Endothelial cell of umbilical vein (primary cell): Measurements from ENCODE around the gene FAM180A. TPM values are rescaled to one million over a fixed set of nuclear protein-coding genes. Genes with fewer than 3 reads are reported as not detected.

ENCODE experiments used
- BruUV-seq: library from RNA; stranded (reverse); fragments of 400-500 nt; replicated peaks from 2 replicates; lab custom pipeline; 2021; lab: Mats Ljungman, UMichigan
- CTCF ChIA-PET: fragments of 300-600, 350-600 bp; sonication (Branson Sonifier 250); formaldehyde crosslinking; loops from one replicate; lab custom pipeline; 2021; ENCODE audit warnings: antibody characterized with exemption, inconsistent platforms; lab: Charles Lee
- POLR2A ChIA-PET: fragments of 300-600, 350-600 bp; sonication (Branson Sonifier 250); formaldehyde crosslinking; loops from one replicate; lab custom pipeline; 2021; ENCODE audit warnings: antibody characterized with exemption, inconsistent platforms; lab: Charles Lee
- DNase-seq: peaks from one replicate; pipeline ENCODE4 v3.0.0-alpha.2; 2011; ENCODE audit warnings: low read depth, low spot score
- FAIRE-seq: peaks from 2 replicates; lab custom pipeline; 2011; peaks lifted over from hg19 to GRCh38; lab: Jason Lieb, UNC
- H2AFZ ChIP-seq: 2 replicates; pipeline ENCODE4 v1.6.0; 2012; ENCODE audit warnings: low read depth, low read length, control low read depth, inconsistent platforms
- H3K27ac ChIP-seq: 2 replicates; pipeline ENCODE4 v1.5.1; 2011; ENCODE audit warnings: low read depth, mild to moderate bottlenecking, control low read depth, low read length, moderate library complexity; ENCODE audit not compliant: insufficient read depth
- H3K27me3 ChIP-seq, 2 experiments: 2 replicates each; pipeline versions ENCODE4 v1.6.0 to v1.6.1; 2011; ENCODE audit warnings: low read length in 2 of 2, mixed read lengths in 1 of 2; ENCODE audit not compliant: control insufficient read depth in 2 of 2, insufficient read depth in 2 of 2
- H3K36me3 ChIP-seq, 2 experiments: 2 replicates in 1 of 2; 3 replicates in 1 of 2; pipeline ENCODE4 v1.5.1; 2011; ENCODE audit warnings: low read length in 2 of 2, mild to moderate bottlenecking in 1 of 2, moderate library complexity in 1 of 2; ENCODE audit not compliant: control insufficient read depth in 2 of 2, insufficient read depth in 2 of 2; ENCODE audit errors: extremely low read depth in 1 of 2
- H3K4me1 ChIP-seq: 3 replicates; pipeline ENCODE4 v1.5.1; 2011; ENCODE audit warnings: mild to moderate bottlenecking, low read length; ENCODE audit not compliant: control insufficient read depth, insufficient read depth; ENCODE audit errors: extremely low read depth
- H3K4me2 ChIP-seq: 2 replicates; pipeline ENCODE4 v1.6.1; 2011; ENCODE audit warnings: low read length, control low read depth, mixed read lengths; ENCODE audit not compliant: insufficient read depth
- H3K4me3 ChIP-seq, 3 experiments: fragments of 200-600 bp in 1 of 3; sonication (generic), shearing (Covaris generic) in 1 of 3; replicated peaks in 1 of 3; 2 replicates each; pipeline ENCODE4 v1.5.1; 2011 to 2016; ENCODE audit warnings: control low read depth in 3 of 3, low read length in 3 of 3, mild to moderate bottlenecking in 2 of 3, inconsistent platforms in 1 of 3, low read depth in 1 of 3, moderate library complexity in 1 of 3; ENCODE audit not compliant: insufficient read depth in 1 of 3
- H3K79me2 ChIP-seq: 2 replicates; pipeline ENCODE4 v1.6.0; 2012; ENCODE audit warnings: low read length, inconsistent platforms; ENCODE audit not compliant: control insufficient read depth, insufficient read depth
- H3K9ac ChIP-seq: replicated peaks from 2 replicates; pipeline ENCODE3; 2011; ENCODE audit warnings: low read length, control low read depth; ENCODE audit not compliant: insufficient read depth; ENCODE audit errors: extremely low read depth
- H3K9me1 ChIP-seq: replicated peaks from 3 replicates; pipeline ENCODE4 v1.6.0; 2011; ENCODE audit warnings: mild to moderate bottlenecking, low read length; ENCODE audit not compliant: control insufficient read depth, insufficient read depth; ENCODE audit errors: extremely low read depth
- H3K9me3 ChIP-seq: replicated peaks from 2 replicates; pipeline ENCODE4 v1.5.1; 2012; ENCODE audit warnings: low read length, inconsistent platforms; ENCODE audit not compliant: control insufficient read depth, insufficient read depth
- H4K20me1 ChIP-seq: replicated peaks from 2 replicates; pipeline ENCODE3; 2011; ENCODE audit warnings: mild to moderate bottlenecking, low read length; ENCODE audit not compliant: control insufficient read depth, insufficient read depth; ENCODE audit errors: extremely low read depth
- EZH2 ChIP-seq: IDR thresholded peaks from 2 replicates; pipeline ENCODE4 v1.6.1; 2012; ENCODE audit warnings: borderline replicate concordance, low read depth, mild to moderate bottlenecking, moderate library complexity, low read length, inconsistent platforms; ENCODE audit not compliant: severe bottlenecking
- FOS ChIP-seq: IDR thresholded peaks from 2 replicates; pipeline ENCODE4 v1.6.1; 2011; ENCODE audit warnings: mild to moderate bottlenecking, low read length, moderate library complexity, borderline replicate concordance; ENCODE audit not compliant: insufficient read depth
- GATA2 ChIP-seq: IDR thresholded peaks from 2 replicates; pipeline ENCODE4 v1.7.0; 2011; ENCODE audit warnings: low read depth, mild to moderate bottlenecking, moderate library complexity, mixed read lengths, low read length; ENCODE audit not compliant: insufficient read length, insufficient read depth
- JUN ChIP-seq: IDR thresholded peaks from 2 replicates; pipeline ENCODE4 v1.6.1; 2011; ENCODE audit warnings: borderline replicate concordance, low read depth; ENCODE audit not compliant: insufficient read length, insufficient read depth
- MYC ChIP-seq: IDR thresholded peaks from one replicate; pipeline ENCODE4 v1.6.1; 2011; ENCODE audit warnings: mild to moderate bottlenecking, low read depth, low read length
- POLR2A ChIP-seq: IDR thresholded peaks from 2 replicates; pipeline ENCODE4 v1.6.1; 2012; ENCODE audit warnings: low read depth, mild to moderate bottlenecking, control low read depth, low read length
- POLR2AphosphoS5 ChIP-seq: IDR thresholded peaks from 2 replicates; pipeline ENCODE4 v1.6.1; 2012; ENCODE audit warnings: low read depth, mild to moderate bottlenecking, control low read depth, low read length, moderate library complexity; ENCODE audit not compliant: insufficient read depth
- dilution Hi-C: fragments of 300-500 bp; cut with MboI; formaldehyde crosslinking; loops from one replicate; pipeline ENCODE4 v1.15.0; 2019; ENCODE audit warnings: low sequenced_read_pairs; ENCODE audit not compliant: extremely low pct_ligation_motif_present
- intact Hi-C: fragments of 100-400 bp; cut with micrococcal nuclease; formaldehyde crosslinking; loops from one replicate; pipeline ENCODE4 v1.10.0; 2022
- polyA plus RNA-seq, 4 experiments: library from polyadenylated mRNA; depleted of rRNA in 3 of 4; stranded (reverse) in 3 of 4; unstranded in 1 of 4; fragments of >200 nt; gene quantifications; 2 replicates each; pipeline versions ENCODE4 v1.2.1 to v1.2.3, GENCODE V29; 2011 to 2012; ENCODE audit warnings: missing spikeins in 1 of 4
- total RNA-seq: library from RNA; stranded (reverse); gene quantifications from 2 replicates; pipeline ENCODE4 v1.2.3, GENCODE V29; 2021
- TF ChIP-seq, protein P1 (sequence below): IDR thresholded peaks from 2 replicates; pipeline ENCODE4 v1.6.1; 2011; ENCODE audit not compliant: insufficient read depth, insufficient read length
- TF ChIP-seq, protein P2 (sequence below), 2 donors: IDR thresholded peaks; 1 replicate in 1 of 2; 2 replicates in 1 of 2; pipeline ENCODE4 v1.5.1; 2011; ENCODE audit warnings: low read length in 2 of 2, mild to moderate bottlenecking in 2 of 2, moderate library complexity in 2 of 2, control low read depth in 1 of 2, inconsistent platforms in 1 of 2, low read depth in 1 of 2; ENCODE audit not compliant: insufficient read depth in 1 of 2; ENCODE audit errors: extremely low read depth in 1 of 2

Gene FAM180A
- total and polyA plus RNA-seq, 2 donors (not counting 3 experiments of a cell fraction or from before 2014, with no cell fraction given), result not detected

DNA sequence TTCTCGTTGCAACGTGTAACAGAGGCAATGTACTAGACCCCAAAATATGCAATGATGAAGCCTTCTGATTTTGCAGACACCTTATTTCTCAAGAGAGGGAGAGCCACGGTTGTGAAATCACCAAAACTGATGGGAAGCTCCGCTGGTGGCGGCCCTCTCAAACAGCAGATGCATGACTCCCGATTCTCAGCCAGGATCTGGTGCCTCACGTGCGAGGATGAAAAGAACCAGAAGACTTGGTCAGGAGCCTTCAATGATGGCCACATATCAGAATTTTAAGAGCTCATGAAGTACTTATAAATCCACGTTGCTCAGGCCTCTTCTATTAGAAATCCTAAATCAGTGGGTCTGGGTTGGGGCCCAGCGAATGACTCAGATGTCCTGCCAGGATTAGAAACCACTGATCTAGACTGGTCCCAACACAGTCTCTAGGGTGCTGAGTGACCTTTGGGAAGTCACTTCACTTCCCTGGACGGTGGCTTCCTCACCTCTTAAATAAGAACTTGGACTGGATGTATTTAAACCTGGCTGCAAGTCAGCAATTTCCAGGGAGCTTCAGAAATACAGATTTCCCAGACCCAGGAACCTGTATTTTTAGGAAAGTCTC, 41.9 kb upstream of the FAM180A start:
- no peak overlapping the region for H3K9ac ChIP-seq
- no peaks in the 10 kb centered on the region for H4K20me1 ChIP-seq
- dilution Hi-C loops (no loop called here), intact Hi-C loops (no loop called here)
- TF ChIP-seq POLR2AphosphoS5 (no peak), EZH2 (no peak), MYC (no peak), POLR2A (no peak), GATA2 (no peak), JUN (no peak), FOS (no peak)
- TF ChIP-seq, protein P1, sequence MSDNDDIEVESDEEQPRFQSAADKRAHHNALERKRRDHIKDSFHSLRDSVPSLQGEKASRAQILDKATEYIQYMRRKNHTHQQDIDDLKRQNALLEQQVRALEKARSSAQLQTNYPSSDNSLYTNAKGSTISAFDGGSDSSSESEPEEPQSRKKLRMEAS, result no peak
- TF ChIP-seq, protein P2, sequence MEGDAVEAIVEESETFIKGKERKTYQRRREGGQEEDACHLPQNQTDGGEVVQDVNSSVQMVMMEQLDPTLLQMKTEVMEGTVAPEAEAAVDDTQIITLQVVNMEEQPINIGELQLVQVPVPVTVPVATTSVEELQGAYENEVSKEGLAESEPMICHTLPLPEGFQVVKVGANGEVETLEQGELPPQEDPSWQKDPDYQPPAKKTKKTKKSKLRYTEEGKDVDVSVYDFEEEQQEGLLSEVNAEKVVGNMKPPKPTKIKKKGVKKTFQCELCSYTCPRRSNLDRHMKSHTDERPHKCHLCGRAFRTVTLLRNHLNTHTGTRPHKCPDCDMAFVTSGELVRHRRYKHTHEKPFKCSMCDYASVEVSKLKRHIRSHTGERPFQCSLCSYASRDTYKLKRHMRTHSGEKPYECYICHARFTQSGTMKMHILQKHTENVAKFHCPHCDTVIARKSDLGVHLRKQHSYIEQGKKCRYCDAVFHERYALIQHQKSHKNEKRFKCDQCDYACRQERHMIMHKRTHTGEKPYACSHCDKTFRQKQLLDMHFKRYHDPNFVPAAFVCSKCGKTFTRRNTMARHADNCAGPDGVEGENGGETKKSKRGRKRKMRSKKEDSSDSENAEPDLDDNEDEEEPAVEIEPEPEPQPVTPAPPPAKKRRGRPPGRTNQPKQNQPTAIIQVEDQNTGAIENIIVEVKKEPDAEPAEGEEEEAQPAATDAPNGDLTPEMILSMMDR (IDR thresholded peaks at IDR 0.05; ENCODE audit: extremely low read depth in 1 of 2, insufficient read depth in 1 of 2, low read depth in 1 of 2, low read length in 2 of 2), result no peak
- H3K79me2 ChIP-seq, result no peaks in the 10 kb centered on the region
- H3K9me3 ChIP-seq, result no peaks in the 10 kb centered on the region
- no peak overlapping the region for H3K4me2 ChIP-seq
- no peaks in the 10 kb centered on the region for H3K36me3 ChIP-seq
- H3K27ac ChIP-seq, result no peak overlapping the region
- H3K9me1 ChIP-seq, result no peaks in the 10 kb centered on the region
- no peak overlapping the region for H3K4me3 ChIP-seq
- no TSS peak for BruUV-seq
- H2AFZ ChIP-seq, result no peak overlapping the region
- ChIA-PET POLR2A (no interaction called here), CTCF (interaction anchor here (1.3 kb wide), 2 partner anchors 117 to 516 kb away, joined by 3 to 7 read pairs; no protein-coding TSS in a partner anchor)
- DNase-seq (no peak), FAIRE-seq (no peak)
- H3K27me3 ChIP-seq, result no peaks in the 10 kb centered on the region
- no peaks in the 10 kb centered on the region for H3K4me1 ChIP-seq
